Cerebellar cortex (tissue), 1 donor: ENCODE data around the gene SLC25A26.
"Not testable (repeated sequence)": the region's sequence is repeated elsewhere in the genome, so short reads cannot be mapped to it uniquely, and the experiment has no call there.

Experiments used
- DNase-seq: peaks from one replicate; pipeline ENCODE4 v3.0.0-alpha.2; 2015; ENCODE audit warnings: low spot score

The SLC25A26 gene

DNA sequence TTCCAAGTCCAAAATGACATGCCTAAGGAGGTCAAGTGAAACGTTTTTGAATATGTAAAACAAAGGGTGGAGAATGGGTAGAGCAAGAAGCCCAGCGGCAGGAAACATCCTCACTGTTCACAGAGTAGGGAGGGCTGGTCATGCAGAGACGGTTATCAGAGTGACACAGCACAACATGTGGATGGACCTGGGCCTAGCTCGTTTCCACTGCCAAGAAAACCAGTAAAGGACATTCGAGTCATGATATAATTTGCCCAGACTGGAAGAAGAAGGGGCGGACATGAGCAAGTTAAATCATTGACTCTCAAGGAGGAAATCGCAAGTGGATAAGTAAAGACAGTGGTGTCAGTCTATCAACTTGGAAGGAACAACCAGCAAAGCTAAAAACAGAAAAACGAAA lies 190.7 kb downstream of the SLC25A26 start:
- no peak for DNase-seq

GRCh38 chr3:66411961-66412887 lies 191.4 kb downstream of the SLC25A26 start:
- no peak for DNase-seq

GRCh38 chr3:66413151-66413751 lies 192.4 kb downstream of the SLC25A26 start:
- no peak for DNase-seq

- DNase-seq, result no peak
These were observed 194.0 kb downstream of the SLC25A26 start for GRCh38 chr3:66414846-66415245.

DNA sequence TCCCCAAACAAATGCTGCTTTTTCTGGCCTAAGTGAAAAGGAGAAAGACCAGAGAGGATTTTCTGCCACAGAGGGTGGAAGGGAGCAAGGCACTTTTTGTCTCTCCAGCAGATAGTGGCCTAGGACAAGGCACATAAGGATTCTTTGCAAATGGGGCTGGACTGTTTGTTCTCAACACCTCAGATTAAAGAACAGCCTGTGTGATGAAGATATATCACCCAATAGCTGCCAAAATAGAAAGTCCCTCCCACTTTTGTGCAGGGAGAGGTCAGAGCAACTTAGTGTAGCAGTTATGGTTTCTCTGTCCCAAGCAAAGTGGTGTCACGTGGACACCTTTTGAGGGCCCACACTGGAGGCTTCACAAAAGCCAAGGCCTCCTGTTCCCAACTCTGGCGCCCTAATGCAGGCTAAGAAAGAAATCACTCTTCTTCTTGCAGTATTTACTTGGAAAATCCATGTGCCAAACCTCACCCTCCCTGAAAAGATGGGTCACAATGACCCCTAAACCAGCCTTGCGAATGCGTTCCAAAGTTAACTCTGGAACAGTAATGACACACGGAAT lies 195.1 kb downstream of the SLC25A26 start:
- DNase-seq, result no peak

- no peak for DNase-seq
These were observed 195.9 kb downstream of the SLC25A26 start for GRCh38 chr3:66416556-66417304.

- no peak for DNase-seq
These were observed 197.7 kb downstream of the SLC25A26 start for GRCh38 chr3:66418475-66418931.

- DNase-seq, result no peak
These were observed 198.2 kb downstream of the SLC25A26 start for GRCh38 chr3:66419036-66419435.

GRCh38 chr3:66421144-66421543 lies 200.3 kb downstream of the SLC25A26 start:
- not testable (repeated sequence) for DNase-seq

- DNase-seq, result not testable (repeated sequence)
These were observed 201.1 kb downstream of the SLC25A26 start for GRCh38 chr3:66421893-66422292.

- DNase-seq, result no peak
These were observed 203.0 kb downstream of the SLC25A26 start for GRCh38 chr3:66423791-66424190.

GRCh38 chr3:66425032-66425431 lies 204.2 kb downstream of the SLC25A26 start:
- DNase-seq, result no peak

DNA sequence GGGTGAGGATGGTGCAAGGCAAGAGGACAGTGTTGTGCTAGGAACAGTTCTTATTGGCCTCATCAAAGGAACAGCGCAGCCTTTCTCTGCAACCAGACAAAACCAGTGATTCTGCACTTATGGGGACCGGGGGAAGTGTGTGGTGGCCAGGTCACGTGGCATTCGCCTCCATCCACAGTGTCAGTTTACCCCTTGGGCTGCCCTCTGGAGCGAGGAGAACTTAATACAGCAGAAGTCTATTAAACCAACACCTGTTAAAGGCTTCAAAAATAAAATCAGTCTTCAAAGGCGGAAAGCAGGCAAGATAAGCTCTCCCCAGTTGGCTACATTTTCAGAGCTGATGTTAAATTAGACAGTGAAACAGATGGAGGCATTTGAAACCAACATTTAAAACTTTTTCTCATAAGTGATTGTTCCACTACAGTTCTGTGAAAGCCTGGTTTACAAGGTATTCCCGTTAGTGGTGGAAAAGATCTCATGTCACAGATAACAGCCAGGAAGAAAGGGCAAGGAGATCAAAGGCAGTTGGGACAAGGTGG lies 204.8 kb downstream of the SLC25A26 start:
- DNase-seq, result no peak

- DNase-seq, result no peak
These were observed 205.3 kb downstream of the SLC25A26 start for GRCh38 chr3:66426135-66426534.

GRCh38 chr3:66427352-66427751 lies 206.6 kb downstream of the SLC25A26 start:
- DNase-seq, result no peak

DNA sequence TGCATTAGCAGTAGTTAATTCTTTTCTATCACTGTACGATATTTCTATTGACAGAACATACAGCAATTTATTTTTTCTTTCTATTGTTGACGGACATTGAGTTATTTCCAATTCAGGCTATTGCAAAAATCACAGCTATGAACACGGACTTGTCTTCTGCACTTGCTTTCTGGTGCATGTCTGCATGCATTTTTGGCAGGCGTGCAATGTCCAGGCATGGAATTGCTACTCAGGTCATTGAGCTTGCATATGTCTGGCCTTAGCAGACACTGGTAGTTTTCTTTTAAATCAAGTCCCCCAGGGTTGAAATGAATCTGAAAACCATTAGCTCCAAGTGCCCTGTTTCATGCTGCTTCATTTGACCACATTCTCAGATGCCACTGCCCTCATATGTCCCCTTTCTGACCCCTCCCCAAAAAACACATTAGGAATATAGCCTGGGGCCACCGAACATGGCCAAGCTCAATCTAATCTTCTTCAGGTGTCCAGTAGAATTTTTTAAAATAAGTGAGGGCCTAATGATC lies 207.2 kb downstream of the SLC25A26 start:
- no peak for DNase-seq
